Fibroblast of lung (primary cell): Measurements from ENCODE around the gene ZNF407. TPM values are rescaled to one million over a fixed set of nuclear protein-coding genes. Genes with fewer than 3 reads are reported as not detected.

Experiments
- DNase-seq, 2 donors: peaks; one replicate each; pipeline versions ENCODE4 v3.0.0 to v3.0.0-alpha.2; 2010; ENCODE audit warnings: low read depth in 2 of 2
- H2AFZ ChIP-seq: 2 replicates; pipeline ENCODE4 v1.5.1; 2012; ENCODE audit warnings: low read length, control low read depth, inconsistent platforms
- H3K27ac ChIP-seq: 2 replicates; pipeline ENCODE4 v1.5.1; 2011; ENCODE audit warnings: low read length, control low read depth; ENCODE audit not compliant: insufficient read depth
- H3K27me3 ChIP-seq: 2 replicates; pipeline ENCODE4 v1.5.1; 2011; ENCODE audit warnings: mild to moderate bottlenecking, low read length; ENCODE audit not compliant: control insufficient read depth, insufficient read depth
- H3K36me3 ChIP-seq: 2 replicates; pipeline ENCODE4 v1.5.1; 2011; ENCODE audit warnings: low read length; ENCODE audit not compliant: control insufficient read depth, insufficient read depth
- H3K4me1 ChIP-seq: 2 replicates; pipeline ENCODE4 v1.5.1; 2011; ENCODE audit warnings: low read length; ENCODE audit not compliant: control insufficient read depth, insufficient read depth; ENCODE audit errors: extremely low read depth
- H3K4me2 ChIP-seq: 2 replicates; pipeline ENCODE4 v1.5.1; 2011; ENCODE audit warnings: low read length, control low read depth; ENCODE audit not compliant: insufficient read depth; ENCODE audit errors: extremely low read depth
- H3K4me3 ChIP-seq, 4 experiments: fragments of 200-600 bp in 1 of 4; sonication (generic) in 1 of 4; replicated peaks in 1 of 4; 2 replicates each; pipeline ENCODE4 v1.5.1; 2011 to 2016; ENCODE audit warnings: low read length in 4 of 4, low read depth in 3 of 4, mild to moderate bottlenecking in 3 of 4, control low read depth in 2 of 4, inconsistent platforms in 1 of 4, mixed read lengths in 1 of 4; ENCODE audit not compliant: insufficient read depth in 1 of 4; ENCODE audit errors: control extremely low read depth in 1 of 4
- H3K79me2 ChIP-seq: 2 replicates; pipeline ENCODE4 v1.5.1; 2012; ENCODE audit warnings: mild to moderate bottlenecking, low read length, inconsistent platforms; ENCODE audit not compliant: control insufficient read depth, insufficient read depth
- H3K9ac ChIP-seq: 2 replicates; pipeline ENCODE4 v1.5.1; 2011; ENCODE audit warnings: mild to moderate bottlenecking, low read length, control low read depth; ENCODE audit not compliant: insufficient read depth
- H3K9me3 ChIP-seq: 2 replicates; pipeline ENCODE4 v1.5.1; 2012; ENCODE audit warnings: low read depth, low read length; ENCODE audit not compliant: control insufficient read depth, insufficient read depth
- H4K20me1 ChIP-seq: 2 replicates; pipeline ENCODE4 v1.5.1; 2011; ENCODE audit warnings: low read length; ENCODE audit not compliant: control insufficient read depth, insufficient read depth; ENCODE audit errors: extremely low read depth
- CTCF ChIP-seq, 2 donors: IDR thresholded peaks in 1 of 2; conservative IDR thresholded peaks in 1 of 2; 1 replicate in 1 of 2; 2 replicates in 1 of 2; pipeline ENCODE4 v1.5.1; 2011 to 2012; ENCODE audit warnings: low read length in 2 of 2, control low read depth in 1 of 2, inconsistent platforms in 1 of 2, low read depth in 1 of 2, mild to moderate bottlenecking in 1 of 2
- EZH2 ChIP-seq: IDR thresholded peaks from 2 replicates; pipeline ENCODE4 v1.5.1; 2012; ENCODE audit warnings: low read length, control low read depth, mild to moderate bottlenecking; ENCODE audit errors: missing control alignments
- polyA plus RNA-seq, 2 donors: library from polyadenylated mRNA; depleted of rRNA in 1 of 2; stranded (reverse) in 1 of 2; unstranded in 1 of 2; fragments of >200 nt; gene quantifications; 2 replicates each; pipeline ENCODE4 v1.2.1, GENCODE V29; 2011 to 2012; ENCODE audit warnings: missing spikeins in 1 of 2
- total RNA-seq: library from RNA; depleted of rRNA; stranded (reverse); fragments of >200 nt; gene quantifications from 2 replicates; pipeline ENCODE4 v1.2.1, GENCODE V29; 2014

ZNF407 gene
- total and polyA plus RNA-seq, 2 donors (not counting 1 experiment from before 2014, with no cell fraction given): 5.1 to 12.6 TPM

- Histone ChIP-seq H3K4me2 (no peak overlapping the region), H3K9me3 (no peaks in the 10 kb centered on the region), H3K27ac (no peak overlapping the region), H3K27me3 (no peaks in the 10 kb centered on the region), H2AFZ (no peak overlapping the region), H4K20me1 (no peaks in the 10 kb centered on the region), H3K4me3 (no peak overlapping the region), H3K9ac (no peak overlapping the region), H3K4me1 (no peaks in the 10 kb centered on the region), H3K79me2 (no peaks in the 10 kb centered on the region), H3K36me3 (no peaks in the 10 kb centered on the region)
- DNase-seq: no peak
- no peak for TF ChIP-seq CTCF (conservative IDR thresholded peaks at IDR 0.05 in 1 of 2, IDR thresholded peaks at IDR 0.05 in 1 of 2; ENCODE audit: low read depth in 1 of 2, low read length in 2 of 2)
- TF ChIP-seq EZH2: no peak
Measured at GRCh38 chr18:75048776-75049454, 451.2 kb downstream of the ZNF407 start.

GRCh38 chr18:75049455-75049789, 451.8 kb downstream of the ZNF407 start:
- Histone ChIP-seq H3K4me3 (no peak overlapping the region), H3K27me3 (no peaks in the 10 kb centered on the region), H3K9ac (no peak overlapping the region), H3K4me2 (no peak overlapping the region), H3K9me3 (no peaks in the 10 kb centered on the region), H3K36me3 (no peaks in the 10 kb centered on the region), H2AFZ (no peak overlapping the region), H3K79me2 (no peaks in the 10 kb centered on the region), H4K20me1 (no peaks in the 10 kb centered on the region), H3K4me1 (no peaks in the 10 kb centered on the region), H3K27ac (no peak overlapping the region)
- TF ChIP-seq CTCF (conservative IDR thresholded peaks at IDR 0.05 in 1 of 2, IDR thresholded peaks at IDR 0.05 in 1 of 2; ENCODE audit: low read depth in 1 of 2, low read length in 2 of 2) (no peak), EZH2 (no peak)
- no peak for DNase-seq

- no peaks in the 10 kb centered on the region for H4K20me1 ChIP-seq
- H2AFZ ChIP-seq: no peak overlapping the region
- H3K79me2 ChIP-seq: no peaks in the 10 kb centered on the region
- DNase-seq: no peak
- H3K9ac ChIP-seq: no peak overlapping the region
- no peaks in the 10 kb centered on the region for H3K4me1 ChIP-seq
- H3K27ac ChIP-seq: no peak overlapping the region
- H3K4me3 ChIP-seq: no peak overlapping the region
- no peaks in the 10 kb centered on the region for H3K9me3 ChIP-seq
- no peak overlapping the region for H3K4me2 ChIP-seq
- TF ChIP-seq EZH2 (no peak), CTCF (conservative IDR thresholded peaks at IDR 0.05 in 1 of 2, IDR thresholded peaks at IDR 0.05 in 1 of 2; ENCODE audit: low read depth in 1 of 2, low read length in 2 of 2) (no peak)
- H3K27me3 ChIP-seq: no peaks in the 10 kb centered on the region
- no peaks in the 10 kb centered on the region for H3K36me3 ChIP-seq
Measured at GRCh38 chr18:75051757-75052156, 454.1 kb downstream of the ZNF407 start.
